Esophagus muscularis mucosa (tissue), 4 donors: ENCODE data around the gene ORC2. TPM values are rescaled to one million over a fixed set of nuclear protein-coding genes. Genes with fewer than 3 reads are reported as not detected.

Experiments used
- DNase-seq: peaks from one replicate; pipeline ENCODE4 v3.0.0-alpha.2; 2017; ENCODE audit errors: extremely low spot score
- H3K27ac ChIP-seq, 4 donors: fragments of 200-600 bp; sonication (generic); replicated peaks in 1 of 4; 1 replicate in 3 of 4; 2 replicates in 1 of 4; pipeline ENCODE4 v1.5.1; 2016 to 2019; ENCODE audit warnings: mild to moderate bottlenecking in 1 of 4
- H3K27me3 ChIP-seq, 4 donors: fragments of 200-600 bp; sonication (generic); one replicate each; pipeline versions ENCODE4 v1.5.1 to v1.6.0; 2016 to 2019
- H3K36me3 ChIP-seq, 4 donors: fragments of 200-600 bp; sonication (generic); one replicate each; pipeline ENCODE4 v1.5.1; 2016 to 2019
- H3K4me1 ChIP-seq, 4 donors: fragments of 200-600 bp; sonication (generic); one replicate each; pipeline ENCODE4 v1.5.1; 2016 to 2019
- H3K4me3 ChIP-seq, 4 donors: fragments of 200-600 bp; sonication (generic); 1 replicate in 2 of 4; 2 replicates in 2 of 4; pipeline ENCODE4 v1.5.1; 2016 to 2019; ENCODE audit warnings: mild to moderate bottlenecking in 4 of 4, moderate library complexity in 1 of 4
- H3K9me3 ChIP-seq, 4 donors: fragments of 200-600 bp; sonication (generic); 1 replicate in 3 of 4; 2 replicates in 1 of 4; pipeline ENCODE4 v1.5.1; 2016 to 2019
- CTCF ChIP-seq, 3 experiments: fragments of 200-600 bp in 2 of 3; fragments of 450-650 bp in 1 of 3; sonication (generic) in 2 of 3; IDR thresholded peaks; one replicate each; pipeline ENCODE4 v1.5.1; 2017 to 2019; ENCODE audit warnings: antibody characterized with exemption in 3 of 3, mild to moderate bottlenecking in 2 of 3, moderate library complexity in 1 of 3
- EP300 ChIP-seq: sonication (generic); formaldehyde crosslinking; IDR thresholded peaks from one replicate; pipeline ENCODE4 v1.6.1; 2017; ENCODE audit warnings: antibody characterized with exemption
- POLR2A ChIP-seq: fragments of 450-650 bp; IDR thresholded peaks from one replicate; pipeline ENCODE4 v1.6.1; 2017; ENCODE audit warnings: antibody characterized with exemption, moderate library complexity, mild to moderate bottlenecking, low read depth
- POLR2AphosphoS5 ChIP-seq, 2 donors: sonication (generic); formaldehyde crosslinking; IDR thresholded peaks; one replicate each; pipeline ENCODE4 v1.6.1; 2017; ENCODE audit warnings: antibody characterized with exemption in 2 of 2
- WGBS: methylation state at CpG from one replicate; pipeline ENCODE4 v1.1.5; 2018; 5-methylcytosine and 5-hydroxymethylcytosine counted together
- intact Hi-C: fragments of 100-400 bp; cut with DNase I; formaldehyde crosslinking; loops from one replicate; pipeline ENCODE4 v1.15.1; 2023
- total RNA-seq, 4 donors: library from RNA; depleted of rRNA; stranded (reverse); fragments of >200 nt; gene quantifications; one replicate each; pipeline versions ENCODE4 v1.1.0 to v1.2.1, GENCODE V29; 2016

Gene ORC2
- total RNA-seq, 4 donors from 2014 or later: 9.4 to 15.0 (median 10.8) TPM

- intact Hi-C loops: no loop called here
- no peak for TF ChIP-seq EP300
- no peak for TF ChIP-seq CTCF (IDR thresholded peaks at IDR 0.05)
- TF ChIP-seq POLR2A: no peak
- no peak for TF ChIP-seq POLR2AphosphoS5 (IDR thresholded peaks at IDR 0.05)
- peaks cover 29 to 93% (median 65%) of the 10 kb centered on the region in 4 donors for H3K36me3 ChIP-seq
These were observed 85.1 kb downstream of the ORC2 start for GRCh38 chr2:200878289-200878880.

GRCh38 chr2:200877443-200877842 lies 86.0 kb downstream of the ORC2 start:
- TF ChIP-seq POLR2A: no peak
- no peak for TF ChIP-seq POLR2AphosphoS5 (IDR thresholded peaks at IDR 0.05)
- no peak for TF ChIP-seq EP300
- no peak for TF ChIP-seq CTCF (IDR thresholded peaks at IDR 0.05)
- H3K9me3 ChIP-seq: no peaks in the 10 kb centered on the region
- peaks cover 27 to 93% (median 66%) of the 10 kb centered on the region in 4 donors for H3K36me3 ChIP-seq
- no peak for DNase-seq
- H3K4me3 ChIP-seq: no peak overlapping the region
- no peaks in the 10 kb centered on the region for H3K27me3 ChIP-seq
- no peaks in the 10 kb centered on the region for H3K4me1 ChIP-seq
- no peak overlapping the region for H3K27ac ChIP-seq
- intact Hi-C loops: no loop called here

More at GRCh38 chr2:200878289-200878880, 85.1 kb downstream of the ORC2 start:
- Histone ChIP-seq H3K4me1 (no peaks in the 10 kb centered on the region), H3K27ac (no peak overlapping the region), H3K27me3 (no peaks in the 10 kb centered on the region), H3K9me3 (no peaks in the 10 kb centered on the region), H3K4me3 (no peak overlapping the region)
- no peak for DNase-seq
- WGBS: 89% methylated on average over 2 of the region's 2 CpGs

- no peaks in the 10 kb centered on the region for H3K27me3 ChIP-seq
- H3K9me3 ChIP-seq: no peaks in the 10 kb centered on the region
- peaks cover 15 to 71% (median 40%) of the 10 kb centered on the region in 4 donors for H3K36me3 ChIP-seq
- no peaks in the 10 kb centered on the region for H3K4me1 ChIP-seq
- H3K27ac ChIP-seq: no peak overlapping the region
- TF ChIP-seq POLR2AphosphoS5 (IDR thresholded peaks at IDR 0.05) (no peak), CTCF (IDR thresholded peaks at IDR 0.05) (no peak), EP300 (no peak), POLR2A (no peak)
- no peak overlapping the region for H3K4me3 ChIP-seq
- WGBS: 97% methylated on average over 6 of the region's 6 CpGs
- DNase-seq: no peak
- intact Hi-C loops: no loop called here
These were observed 89.9 kb downstream of the ORC2 start for GRCh38 chr2:200873560-200873959.

GRCh38 chr2:200871151-200871550 lies 92.3 kb downstream of the ORC2 start:
- Histone ChIP-seq H3K27ac (no peak overlapping the region), H3K4me3 (no peak overlapping the region), H3K27me3 (no peaks in the 10 kb centered on the region), H3K4me1 (peaks cover 0 to 16% (median 14%) of the 10 kb centered on the region in 4 donors), H3K36me3 (peaks cover 10 to 47% (median 30%) of the 10 kb centered on the region in 4 donors), H3K9me3 (no peaks in the 10 kb centered on the region)
- WGBS: 91% methylated on average over 3 of the region's 3 CpGs
- TF ChIP-seq EP300 (no peak), POLR2A (no peak), POLR2AphosphoS5 (IDR thresholded peaks at IDR 0.05) (no peak), CTCF (IDR thresholded peaks at IDR 0.05) (no peak)
- DNase-seq: no peak
- intact Hi-C loops: no loop called here

- no peak for DNase-seq
- intact Hi-C loops: no loop called here
- H3K4me1 ChIP-seq: peaks cover 9 to 32% (median 24%) of the 10 kb centered on the region in 4 donors
- peaks cover 6 to 30% (median 17%) of the 10 kb centered on the region in 4 donors for H3K36me3 ChIP-seq
- no peak overlapping the region for H3K27ac ChIP-seq
- H3K9me3 ChIP-seq: no peaks in the 10 kb centered on the region
- no peak for TF ChIP-seq EP300
- TF ChIP-seq CTCF (IDR thresholded peaks at IDR 0.05): no peak
- no peak for TF ChIP-seq POLR2AphosphoS5 (IDR thresholded peaks at IDR 0.05)
- no peak for TF ChIP-seq POLR2A
- H3K4me3 ChIP-seq: no peak overlapping the region
- H3K27me3 ChIP-seq: no peaks in the 10 kb centered on the region
- WGBS: 91% methylated on average over 2 of the region's 2 CpGs
These were observed 94.4 kb downstream of the ORC2 start for GRCh38 chr2:200869014-200869413.
